GM12892 (cell line): Measurements from ENCODE around the gene MYH9.

ENCODE experiments used
- POLR2A ChIP-seq: IDR thresholded peaks from 2 replicates; pipeline ENCODE4 v1.6.1; 2011; ENCODE audit warnings: low read depth, low read length, control low read depth
- POLR2AphosphoS5 ChIP-seq: IDR thresholded peaks from 2 replicates; pipeline ENCODE4 v1.6.1; 2011; ENCODE audit warnings: low read depth, low read length, control low read depth

DNA sequence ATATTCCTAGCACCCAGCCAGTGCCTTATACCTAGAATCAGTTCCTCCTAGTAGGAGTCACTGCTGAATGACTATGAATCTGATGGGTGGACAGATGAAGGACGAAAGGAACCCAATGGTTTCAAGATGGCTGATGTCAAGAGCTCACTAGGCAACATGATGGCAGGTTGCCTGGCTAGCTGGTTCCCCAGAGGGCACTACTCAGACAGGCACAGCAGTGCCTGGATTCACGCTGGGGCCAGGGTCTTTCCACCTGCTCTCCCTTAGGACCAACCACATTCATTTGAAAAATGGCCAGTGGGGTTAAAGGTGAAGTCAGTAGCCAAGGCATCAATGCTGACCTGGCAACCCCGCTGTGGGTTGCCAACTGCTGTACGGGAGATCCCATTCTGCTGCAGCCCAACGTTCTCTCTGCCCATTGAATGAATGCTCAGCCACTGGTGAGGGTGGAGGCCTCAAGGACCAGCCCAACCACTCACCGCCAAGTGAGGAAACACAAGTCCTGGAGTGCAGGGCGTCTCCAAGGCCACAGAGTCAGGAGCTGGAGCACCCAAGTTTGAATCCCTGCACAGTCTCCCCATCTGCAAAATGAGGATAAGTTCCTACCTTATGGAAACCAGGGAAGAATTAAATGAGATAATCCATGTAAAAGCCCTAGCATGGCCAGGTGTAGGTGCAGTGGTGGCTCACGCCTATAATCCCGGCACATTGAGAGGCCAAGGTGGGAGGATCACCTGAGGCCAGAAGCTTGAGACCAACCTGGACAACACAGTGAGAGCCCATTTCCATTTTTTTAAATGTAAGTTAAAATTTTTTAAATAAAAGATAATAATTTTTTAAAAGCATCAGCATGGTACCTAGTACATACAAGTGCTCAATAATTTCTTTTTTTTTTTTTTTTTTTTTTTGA lies 12.4 kb downstream of the MYH9 start:
- TF ChIP-seq POLR2AphosphoS5 (no peak), POLR2A (no peak)
